SK-N-SH (cell line): Measurements from ENCODE around the gene DNAJC18. TPM values are rescaled to one million over a fixed set of nuclear protein-coding genes. Genes with fewer than 3 reads are reported as not detected.

Experiments used
- CTCF ChIA-PET: fragments of 300-600, 350-600 bp; formaldehyde crosslinking; extraction: SDS; loops from one replicate; lab custom pipeline; 2021; lab: Yijun Ruan, JAX
- POLR2A ChIA-PET: fragments of 350-600 bp; sonication (Branson Sonifier 250); formaldehyde crosslinking; extraction: SDS; loops from one replicate; lab custom pipeline; 2020; ENCODE audit warnings: antibody characterized with exemption, inconsistent platforms; lab: Yijun Ruan, JAX
- DNase-seq: peaks from one replicate; pipeline ENCODE4 v3.0.0; 2012
- H2AFZ ChIP-seq: fragments of 200-600 bp; sonication (generic); 2 replicates; pipeline ENCODE4 v1.8.1; 2016; ENCODE audit warnings: antibody characterized with exemption, mild to moderate bottlenecking, low read depth
- H3F3A ChIP-seq: fragments of 200-600 bp; sonication (generic); replicated peaks from 2 replicates; pipeline ENCODE3; 2016; ENCODE audit warnings: antibody characterized with exemption, mild to moderate bottlenecking; ENCODE audit not compliant: insufficient read depth
- H3K27ac ChIP-seq, 2 experiments: fragments of 200-500 bp in 1 of 2; fragments of 200-600 bp in 1 of 2; sonication (Bioruptor generic) in 1 of 2; sonication (generic), shearing (Covaris generic) in 1 of 2; 2 replicates each; pipeline versions ENCODE4 v1.5.1 to v1.6.1; 2014 to 2016; ENCODE audit warnings: low read depth in 2 of 2, inconsistent platforms in 1 of 2, low read length in 1 of 2, mild to moderate bottlenecking in 1 of 2, mixed read lengths in 1 of 2
- H3K27me3 ChIP-seq: fragments of 200-600 bp; sonication (generic), shearing (Covaris generic); 2 replicates; pipeline ENCODE4 v1.6.1; 2016; ENCODE audit warnings: mixed run types; ENCODE audit not compliant: insufficient read depth
- H3K36me3 ChIP-seq, 2 experiments: fragments of 200-500 bp in 1 of 2; fragments of 200-600 bp in 1 of 2; sonication (Bioruptor generic) in 1 of 2; sonication (generic) in 1 of 2; replicated peaks in 1 of 2; 2 replicates each; pipeline versions ENCODE3 to v1.5.1; 2014 to 2016; ENCODE audit warnings: low read length in 1 of 2, mild to moderate bottlenecking in 1 of 2; ENCODE audit not compliant: insufficient read depth in 2 of 2, control insufficient read depth in 1 of 2
- H3K4me1 ChIP-seq, 2 experiments: fragments of 200-500 bp in 1 of 2; fragments of 200-600 bp in 1 of 2; sonication (Bioruptor generic) in 1 of 2; sonication (generic), shearing (Covaris generic) in 1 of 2; 2 replicates each; pipeline versions ENCODE4 v1.5.1 to v1.6.1; 2014 to 2016; ENCODE audit warnings: low read depth in 1 of 2, low read length in 1 of 2, mixed run types in 1 of 2; ENCODE audit not compliant: insufficient read depth in 2 of 2, control insufficient read depth in 1 of 2
- H3K4me2 ChIP-seq: fragments of 200-600 bp; sonication (generic), shearing (Covaris generic); 2 replicates; pipeline ENCODE4 v1.6.1; 2017; ENCODE audit warnings: mixed run types
- H3K4me3 ChIP-seq, 2 experiments: fragments of 200-500 bp in 1 of 2; fragments of 200-600 bp in 1 of 2; sonication (Bioruptor generic) in 1 of 2; sonication (generic), shearing (Covaris generic) in 1 of 2; 2 replicates each; pipeline versions ENCODE4 v1.5.1 to v1.8.1; 2014 to 2016; ENCODE audit warnings: low read depth in 2 of 2, inconsistent platforms in 1 of 2, low read length in 1 of 2, mild to moderate bottlenecking in 1 of 2, mixed read lengths in 1 of 2, moderate library complexity in 1 of 2
- H3K79me2 ChIP-seq: fragments of 200-600 bp; sonication (generic); 2 replicates; pipeline ENCODE4 v1.8.1; 2017; ENCODE audit warnings: mild to moderate bottlenecking; ENCODE audit not compliant: insufficient read depth
- H3K9ac ChIP-seq: fragments of 200-600 bp; sonication (generic); 2 replicates; pipeline ENCODE4 v1.6.1; 2017; ENCODE audit warnings: mixed run types
- H3K9me2 ChIP-seq: fragments of 200-600 bp; sonication (generic); 2 replicates; pipeline ENCODE4 v1.6.1; 2017; ENCODE audit warnings: mixed run types
- H3K9me3 ChIP-seq: fragments of 200-600 bp; sonication (generic); 2 replicates; pipeline ENCODE4 v1.6.1; 2017; ENCODE audit warnings: mixed run types, mild to moderate bottlenecking, moderate library complexity
- H4K20me1 ChIP-seq: fragments of 200-600 bp; sonication (generic); 2 replicates; pipeline ENCODE4 v1.6.1; 2017; ENCODE audit warnings: mild to moderate bottlenecking, mixed run types; ENCODE audit not compliant: insufficient read depth
- CHD2 ChIP-seq: fragments of 150-350 bp; IDR thresholded peaks from 2 replicates; pipeline ENCODE4 v1.6.1; 2018; ENCODE audit warnings: low read length; ENCODE audit not compliant: partially characterized antibody
- EP300 ChIP-seq, 2 experiments: IDR thresholded peaks; 2 replicates each; pipeline versions ENCODE4 v1.4.0 to v1.6.1; 2012; ENCODE audit warnings: borderline replicate concordance in 1 of 2, low read depth in 1 of 2, low read length in 1 of 2
- FOXJ3 ChIP-seq: sonication (generic); formaldehyde crosslinking; IDR thresholded peaks from 2 replicates; pipeline ENCODE4 v1.5.1; 2020; ENCODE audit warnings: mild to moderate bottlenecking, missing genetic modification reagents
- GABPA ChIP-seq: IDR thresholded peaks from 2 replicates; pipeline ENCODE4 v1.4.0; 2012; ENCODE audit warnings: low read depth, mild to moderate bottlenecking
- GATA2 ChIP-seq: sonication (generic); formaldehyde crosslinking; IDR thresholded peaks from 2 replicates; pipeline ENCODE4 v1.5.0; 2020; ENCODE audit warnings: mild to moderate bottlenecking, missing genetic modification reagents
- JUND ChIP-seq: IDR thresholded peaks from 2 replicates; pipeline ENCODE4 v1.4.0; 2012
- MAX ChIP-seq: IDR thresholded peaks from 2 replicates; pipeline ENCODE4 v1.4.0; 2012; ENCODE audit warnings: low read depth
- MEF2A ChIP-seq: IDR thresholded peaks from 2 replicates; pipeline ENCODE4 v1.4.0; 2012; ENCODE audit warnings: low read depth, borderline replicate concordance
- NFIC ChIP-seq: IDR thresholded peaks from 2 replicates; pipeline ENCODE4 v1.4.0; 2012; ENCODE audit warnings: borderline replicate concordance
- NRF1 ChIP-seq: IDR thresholded peaks from 2 replicates; pipeline ENCODE4 v1.6.1; 2012; ENCODE audit warnings: low read depth, mild to moderate bottlenecking, low read length
- RCOR1 ChIP-seq: fragments of 150-350 bp; IDR thresholded peaks from 2 replicates; pipeline ENCODE4 v1.6.1; 2017; ENCODE audit warnings: antibody characterized with exemption, low read length
- RXRA ChIP-seq: IDR thresholded peaks from 2 replicates; pipeline ENCODE4 v1.4.0; 2012; ENCODE audit warnings: low read depth, mild to moderate bottlenecking, borderline replicate concordance
- SIN3A ChIP-seq: IDR thresholded peaks from 2 replicates; pipeline ENCODE4 v1.6.1; 2012; ENCODE audit warnings: low read depth, mild to moderate bottlenecking, low read length, moderate library complexity, borderline replicate concordance
- USF1 ChIP-seq: IDR thresholded peaks from 2 replicates; pipeline ENCODE4 v1.4.0; 2012; ENCODE audit warnings: low read depth, borderline replicate concordance
- USF2 ChIP-seq: fragments of 150-350 bp; IDR thresholded peaks from 2 replicates; pipeline ENCODE4 v1.6.1; 2017; ENCODE audit warnings: antibody characterized with exemption, low read length, low read depth, borderline replicate concordance
- YY1 ChIP-seq: IDR thresholded peaks from 2 replicates; pipeline ENCODE4 v1.4.0; 2012; ENCODE audit warnings: low read depth, mild to moderate bottlenecking
- WGBS: methylation state at CpG from one replicate; pipeline ENCODE4 v1.1.6; 2017; ENCODE audit warnings: low lambda C conversion rate; 5-methylcytosine and 5-hydroxymethylcytosine counted together
- polyA plus RNA-seq, 3 experiments: library from polyadenylated mRNA; depleted of rRNA; stranded (reverse); fragments of >200 nt; gene quantifications; 2 replicates each; pipeline ENCODE4 v1.2.3, GENCODE V29; 2012

Gene DNAJC18
- polyA plus RNA-seq, 1 of the 3 experiments (the other 2 are of a cell fraction) = 7.4 TPM

- peaks cover 27 to 52% of the 10 kb centered on the region in 2 experiments for H3K36me3 ChIP-seq
- H3K9me2 ChIP-seq = no peaks in the 10 kb centered on the region
- no peak overlapping the region; a peak in 1 of 4 replicates for H3K27ac ChIP-seq
- 94% methylated on average over 9 of the region's 9 CpGs for WGBS
- H3K4me1 ChIP-seq = peaks cover 0 to 16% of the 10 kb centered on the region in 2 experiments; a peak in 1 of 4 replicates
- H3K27me3 ChIP-seq = no peaks in the 10 kb centered on the region
- no peaks in the 10 kb centered on the region for H3K9me3 ChIP-seq
- H3K4me2 ChIP-seq = no peak overlapping the region
- no peak overlapping the region for H2AFZ ChIP-seq
- H3K79me2 ChIP-seq = no peaks in the 10 kb centered on the region
- POLR2A ChIA-PET = no interaction called here
- H3F3A ChIP-seq = no peaks in the 10 kb centered on the region
- CTCF ChIA-PET = interaction anchor here (1.6 kb wide), 1 partner anchor 10 kb away, joined by 3 read pairs; no protein-coding TSS in a partner anchor
- H4K20me1 ChIP-seq = no peaks in the 10 kb centered on the region
- H3K9ac ChIP-seq = no peak overlapping the region
- no peak overlapping the region for H3K4me3 ChIP-seq
- no peak for TF ChIP-seq MEF2A
- no peak for TF ChIP-seq SIN3A
- no peak for TF ChIP-seq RCOR1
- no peak for TF ChIP-seq CHD2
- TF ChIP-seq RXRA = no peak
- TF ChIP-seq EP300 (IDR thresholded peaks at IDR 0.05; ENCODE audit: borderline replicate concordance in 1 of 2, low read depth in 1 of 2, low read length in 1 of 2) = no peak
- no peak for TF ChIP-seq NRF1
- no peak for TF ChIP-seq MAX
- no peak for TF ChIP-seq USF2
- no peak for TF ChIP-seq GABPA
- no peak for TF ChIP-seq USF1
- no peak for TF ChIP-seq YY1
- no peak for TF ChIP-seq NFIC
- no peak for TF ChIP-seq JUND
- no peak for DNase-seq
Observed at GRCh38 chr5:139414581-139415130, 24.7 kb downstream of the DNAJC18 start.

GRCh38 chr5:139413963-139414362 is 25.4 kb downstream of the DNAJC18 start:
- no peak overlapping the region for H3K27ac ChIP-seq
- WGBS = 87% methylated on average over 6 of the region's 6 CpGs
- DNase-seq = no peak
- H3K36me3 ChIP-seq = peaks cover 27 to 45% of the 10 kb centered on the region in 2 experiments
- H2AFZ ChIP-seq = no peak overlapping the region
- no peak overlapping the region for H3K4me2 ChIP-seq
- H3K4me3 ChIP-seq = no peak overlapping the region
- H4K20me1 ChIP-seq = no peaks in the 10 kb centered on the region
- ChIA-PET CTCF (interaction anchor here (1.0 to 1.6 kb wide), 3 partner anchors 8 to 100 kb away, joined by 3 to 9 read pairs (median 4); no protein-coding TSS in a partner anchor), POLR2A (no interaction called here)
- peaks cover 0 to 19% of the 10 kb centered on the region in 2 experiments; a peak in 1 of 4 replicates for H3K4me1 ChIP-seq
- no peaks in the 10 kb centered on the region for H3K9me2 ChIP-seq
- no peaks in the 10 kb centered on the region for H3K27me3 ChIP-seq
- TF ChIP-seq GATA2 (CRISPR knock-in tag) (no peak), MAX (no peak), NRF1 (no peak), MEF2A (no peak), FOXJ3 (CRISPR knock-in tag) (no peak)
- H3K79me2 ChIP-seq = no peaks in the 10 kb centered on the region
- no peaks in the 10 kb centered on the region for H3K9me3 ChIP-seq
- H3F3A ChIP-seq = no peaks in the 10 kb centered on the region
- no peak overlapping the region for H3K9ac ChIP-seq
